Small intestine (tissue), 7 donors: ENCODE results near the gene HYLS1. TPM values are rescaled to one million over a fixed set of nuclear protein-coding genes. Genes with fewer than 3 reads are reported as not detected.

Source experiments
- DNase-seq, 2 donors: peaks; one replicate each; pipeline versions ENCODE4 v3.0.0 to v3.0.0-alpha.2; 2013
- FAIRE-seq: peaks from 2 replicates; lab custom pipeline; 2012; peaks lifted over from hg19 to GRCh38; lab: Jason Lieb, UNC
- H3K27ac ChIP-seq, 3 donors: one replicate each; pipeline ENCODE4 v1.5.1; 2013; ENCODE audit warnings: low read length in 2 of 3, mild to moderate bottlenecking in 2 of 3, control low read depth in 1 of 3, inconsistent platforms in 1 of 3, low read depth in 1 of 3, moderate library complexity in 1 of 3
- H3K27me3 ChIP-seq, 3 donors: one replicate each; pipeline ENCODE4 v1.6.1; 2013; ENCODE audit warnings: low read length in 3 of 3, inconsistent platforms in 1 of 3; ENCODE audit not compliant: control insufficient read depth in 3 of 3, insufficient read depth in 3 of 3
- H3K36me3 ChIP-seq, 3 donors: one replicate each; pipeline ENCODE4 v1.6.1; 2013; ENCODE audit warnings: low read length in 3 of 3, inconsistent platforms in 1 of 3, low read depth in 1 of 3, mild to moderate bottlenecking in 1 of 3, moderate library complexity in 1 of 3; ENCODE audit not compliant: control insufficient read depth in 3 of 3, insufficient read depth in 2 of 3
- H3K4me1 ChIP-seq, 3 donors: one replicate each; pipeline ENCODE4 v1.6.1; 2013; ENCODE audit warnings: low read length in 2 of 3, inconsistent platforms in 1 of 3, low read depth in 1 of 3, mild to moderate bottlenecking in 1 of 3, moderate library complexity in 1 of 3; ENCODE audit not compliant: control insufficient read depth in 3 of 3, insufficient read depth in 2 of 3
- H3K4me3 ChIP-seq, 3 donors: one replicate each; pipeline ENCODE4 v1.5.1; 2013; ENCODE audit warnings: low read length in 3 of 3, control low read depth in 1 of 3, inconsistent platforms in 1 of 3, low read depth in 1 of 3, mild to moderate bottlenecking in 1 of 3, moderate library complexity in 1 of 3
- H3K9me3 ChIP-seq, 2 donors: one replicate each; pipeline ENCODE4 v1.6.1; 2013; ENCODE audit warnings: low read depth in 1 of 2, low read length in 1 of 2; ENCODE audit not compliant: control insufficient read depth in 2 of 2, insufficient read depth in 1 of 2
- WGBS, 3 donors: extraction: QIAGEN DNeasy Blood & Tissue Kit; methylation state at CpG; one replicate each; pipeline ENCODE4 v1.1.7; 2013; 5-methylcytosine and 5-hydroxymethylcytosine counted together
- polyA plus RNA-seq, 4 donors: library from polyadenylated mRNA; stranded (reverse) in 3 of 4; unstranded in 1 of 4; fragments of 200-250 nt in 3 of 4; fragments of 120-200 nt in 1 of 4; gene quantifications; one replicate each; pipeline versions ENCODE4 v1.2.1 to v1.2.3, GENCODE V29; 2013
- donor health status: healthy with polysubstance abuse.
- donor health status: control.
- donor health status: control.
- donor health status: Bipolar disorder and iron deficiency.
- donor health status: healthy.

Gene HYLS1
- polyA plus RNA-seq, 4 donors: 4.3 to 7.4 (median 5.5) TPM

DNA sequence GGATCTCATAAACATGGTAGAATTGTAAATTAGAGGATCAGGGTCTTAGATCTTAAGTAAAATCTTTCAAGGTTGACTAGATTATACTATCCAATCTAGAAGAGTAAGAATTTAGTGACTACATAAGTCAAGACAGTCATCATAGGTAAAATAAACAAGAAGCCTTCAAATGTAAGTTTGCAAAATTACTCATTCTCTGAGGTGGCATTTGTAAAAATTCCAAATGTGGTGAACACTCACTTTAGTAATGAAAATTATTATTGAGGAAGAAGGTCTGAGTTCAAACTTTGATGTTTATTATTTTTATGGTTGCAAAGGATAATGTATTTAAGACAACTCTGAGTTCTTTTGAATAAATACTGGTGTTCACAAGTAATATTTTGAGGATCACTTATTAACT, 4.6 kb downstream of the HYLS1 start:
- H3K36me3 ChIP-seq: peaks cover 6 to 7% (median 7%) of the 10 kb centered on the region in 3 donors
- H3K27me3 ChIP-seq: no peaks in the 10 kb centered on the region
- no peak overlapping the region for H3K4me3 ChIP-seq
- peaks cover 0 to 11% (median 2%) of the 10 kb centered on the region in 3 donors for H3K4me1 ChIP-seq
- H3K9me3 ChIP-seq: no peaks in the 10 kb centered on the region
- FAIRE-seq (no peak), DNase-seq (no peak)
- no peak overlapping the region for H3K27ac ChIP-seq

DNA sequence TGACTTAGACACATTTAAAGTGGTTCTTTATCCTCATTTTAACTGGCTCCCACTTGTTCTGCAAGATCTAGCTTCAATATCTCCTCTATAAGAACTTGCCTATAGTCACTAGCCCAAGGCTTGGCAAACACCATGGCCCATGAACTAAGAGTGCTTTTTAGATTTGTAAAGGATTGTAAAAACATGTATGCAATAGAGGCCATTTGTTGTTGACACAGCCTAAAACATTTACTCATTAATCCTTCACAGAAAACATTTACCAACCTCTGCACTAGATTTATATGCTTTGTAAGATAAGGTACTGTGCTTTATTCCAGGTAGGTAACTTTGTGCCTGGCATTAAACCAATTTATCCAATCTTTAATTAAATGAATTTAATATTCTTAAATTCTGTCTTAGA, 5.5 kb downstream of the HYLS1 start:
- peak; percentile 16 to 34 for DNase-seq
- H3K27ac ChIP-seq: no peak overlapping the region

DNA sequence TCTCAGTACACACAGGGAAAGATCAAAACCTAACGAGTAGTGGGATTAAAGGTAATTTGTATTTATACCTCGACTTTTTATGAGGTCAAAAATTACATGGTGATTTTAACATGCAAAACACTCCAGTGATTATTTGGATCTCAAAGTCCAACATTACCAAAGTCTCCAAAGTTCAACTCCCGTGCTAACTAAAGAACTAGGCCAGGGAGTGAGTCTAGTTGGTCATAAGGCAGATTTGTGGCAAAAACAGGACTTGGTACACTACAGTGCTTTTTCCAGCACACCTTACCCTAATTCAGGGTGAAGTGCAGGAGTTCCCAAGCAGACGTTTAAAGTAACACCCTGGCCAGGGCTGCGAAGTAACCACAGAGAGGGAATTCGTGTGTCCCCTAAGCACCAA, 14.4 kb downstream of the HYLS1 start:
- peak overlapping the region in 1 of 3 donors; percentile 60 for H3K4me3 ChIP-seq

More for the DNA sequence above, 5.5 kb downstream of the HYLS1 start:
- no peak overlapping the region for H3K4me3 ChIP-seq
- FAIRE-seq: no peak
- H3K36me3 ChIP-seq: peaks cover 6 to 7% (median 7%) of the 10 kb centered on the region in 3 donors
- H3K27me3 ChIP-seq: no peaks in the 10 kb centered on the region
- H3K9me3 ChIP-seq: no peaks in the 10 kb centered on the region
- H3K4me1 ChIP-seq: peaks cover 0 to 11% (median 2%) of the 10 kb centered on the region in 3 donors

DNA sequence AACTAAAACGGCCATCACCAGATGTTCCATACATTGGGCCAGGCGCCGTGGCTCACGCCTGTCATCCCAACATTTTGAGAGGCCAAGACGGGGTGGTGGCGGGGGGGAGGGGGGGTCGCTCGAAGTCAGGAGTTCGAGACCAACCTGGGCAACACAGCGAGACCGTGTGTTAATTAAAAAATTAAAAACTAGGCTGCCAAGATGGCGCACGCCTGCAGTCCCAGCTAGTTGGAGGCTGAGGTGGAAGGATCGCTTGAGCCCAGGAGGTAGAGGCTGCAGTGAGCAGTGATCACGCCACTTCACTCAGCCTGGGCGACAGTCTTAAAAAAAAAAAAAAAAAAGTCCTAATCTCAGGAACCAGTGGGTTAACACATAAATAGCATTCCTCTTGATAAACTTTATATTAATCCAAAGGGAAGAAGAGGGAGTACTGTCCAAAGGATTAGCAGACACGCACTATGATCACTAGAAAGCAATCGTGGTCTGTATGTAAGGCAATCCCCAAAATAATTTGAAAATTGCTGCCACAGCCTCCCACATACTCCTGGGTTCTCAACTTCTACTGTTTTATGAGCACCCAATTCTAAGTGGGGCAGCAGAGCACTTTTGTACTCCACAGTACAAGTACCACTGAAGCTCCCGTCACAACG, 14.9 kb downstream of the HYLS1 start:
- Histone ChIP-seq H3K27me3 (peaks cover 2 to 14% (median 7%) of the 10 kb centered on the region in 3 donors), H3K9me3 (peaks cover 2 to 4% of the 10 kb centered on the region in 2 donors), H3K36me3 (peaks cover 2 to 6% (median 2%) of the 10 kb centered on the region in 3 donors), H3K4me3 (peak overlapping the region; percentile 49 to 70 (median 60)), H3K4me1 (peaks cover 8 to 13% (median 11%) of the 10 kb centered on the region in 3 donors), H3K27ac (peak overlapping the region; percentile 0 to 70 (median 64))
- 45 to 51% (median 45%) methylated on average over 20 of the region's 20 CpGs for WGBS, 3 donors
- DNase-seq (no peak), FAIRE-seq (no peak)

More for the DNA sequence above, 14.4 kb downstream of the HYLS1 start:
- FAIRE-seq (no peak), DNase-seq (no peak)
- Histone ChIP-seq H3K36me3 (peaks cover 2 to 6% (median 2%) of the 10 kb centered on the region in 3 donors), H3K27ac (no peak overlapping the region), H3K27me3 (peaks cover 2 to 14% (median 7%) of the 10 kb centered on the region in 3 donors), H3K9me3 (peaks cover 2 to 4% of the 10 kb centered on the region in 2 donors), H3K4me1 (peaks cover 8 to 13% (median 11%) of the 10 kb centered on the region in 3 donors)
- WGBS, 3 donors: 45 to 71% (median 61%) methylated on average over 6 of the region's 6 CpGs

DNA sequence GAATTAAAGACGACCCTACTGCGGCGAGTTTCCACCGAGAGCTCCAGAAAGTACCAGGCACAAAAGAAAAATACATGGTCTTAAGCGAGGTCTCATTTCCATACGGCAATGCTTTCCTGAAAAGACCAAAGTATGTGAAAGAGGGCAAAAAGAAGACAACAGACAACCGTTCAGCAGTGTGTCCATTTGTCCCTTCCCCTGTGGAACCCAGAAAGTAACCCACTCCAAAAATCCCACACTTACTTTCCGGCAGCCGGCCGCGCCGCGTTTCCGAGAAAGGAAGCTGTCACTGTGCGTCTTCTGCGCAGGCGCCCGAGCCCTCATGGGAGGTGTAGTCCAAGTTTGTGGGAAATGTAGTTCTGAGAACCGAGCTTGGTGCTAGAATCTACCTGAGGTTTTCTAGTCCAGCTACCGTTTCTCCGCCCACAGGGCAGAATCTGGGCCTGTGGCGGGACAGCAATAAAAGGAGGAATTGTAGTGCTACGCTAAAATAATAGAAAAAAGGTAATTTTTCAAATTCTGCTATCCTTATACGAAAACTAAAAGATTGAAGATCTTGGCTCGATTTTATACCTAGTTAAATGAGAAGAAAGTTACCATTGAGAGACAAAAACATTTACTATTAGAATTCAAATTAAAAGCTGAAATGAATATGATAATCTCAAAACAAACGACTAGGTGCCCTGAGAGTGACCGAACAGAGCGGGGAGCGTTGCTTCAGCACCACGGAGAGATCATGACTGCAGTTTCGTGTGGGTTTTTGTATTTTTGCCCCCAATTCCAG, 15.7 kb downstream of the HYLS1 start, which contains the start of gene PUS3:
PUS3 (minus strand) TSS at position 280 of the 784 bp plus-strand sequence. CDS start 6,922 bp downstream, outside the sequence.
- peaks cover 2 to 6% (median 2%) of the 10 kb centered on the region in 3 donors for H3K36me3 ChIP-seq
- peaks cover 2 to 4% of the 10 kb centered on the region in 2 donors for H3K9me3 ChIP-seq
- DNase-seq: peak; percentile 89 to 94
- H3K4me3 ChIP-seq: peak within 1 kb of the TSS; percentile 49 to 70 (median 60)
- no peak for FAIRE-seq
- H3K27me3 ChIP-seq: peaks cover 2 to 14% (median 7%) of the 10 kb centered on the region in 3 donors
- peaks cover 8 to 13% (median 11%) of the 10 kb centered on the region in 3 donors for H3K4me1 ChIP-seq
- WGBS, 3 donors: 2 to 3% (median 2%) methylated on average over 31 of the region's 31 CpGs
- H3K27ac ChIP-seq: peak within 1 kb of the TSS; percentile 0 to 70 (median 64)

DNA sequence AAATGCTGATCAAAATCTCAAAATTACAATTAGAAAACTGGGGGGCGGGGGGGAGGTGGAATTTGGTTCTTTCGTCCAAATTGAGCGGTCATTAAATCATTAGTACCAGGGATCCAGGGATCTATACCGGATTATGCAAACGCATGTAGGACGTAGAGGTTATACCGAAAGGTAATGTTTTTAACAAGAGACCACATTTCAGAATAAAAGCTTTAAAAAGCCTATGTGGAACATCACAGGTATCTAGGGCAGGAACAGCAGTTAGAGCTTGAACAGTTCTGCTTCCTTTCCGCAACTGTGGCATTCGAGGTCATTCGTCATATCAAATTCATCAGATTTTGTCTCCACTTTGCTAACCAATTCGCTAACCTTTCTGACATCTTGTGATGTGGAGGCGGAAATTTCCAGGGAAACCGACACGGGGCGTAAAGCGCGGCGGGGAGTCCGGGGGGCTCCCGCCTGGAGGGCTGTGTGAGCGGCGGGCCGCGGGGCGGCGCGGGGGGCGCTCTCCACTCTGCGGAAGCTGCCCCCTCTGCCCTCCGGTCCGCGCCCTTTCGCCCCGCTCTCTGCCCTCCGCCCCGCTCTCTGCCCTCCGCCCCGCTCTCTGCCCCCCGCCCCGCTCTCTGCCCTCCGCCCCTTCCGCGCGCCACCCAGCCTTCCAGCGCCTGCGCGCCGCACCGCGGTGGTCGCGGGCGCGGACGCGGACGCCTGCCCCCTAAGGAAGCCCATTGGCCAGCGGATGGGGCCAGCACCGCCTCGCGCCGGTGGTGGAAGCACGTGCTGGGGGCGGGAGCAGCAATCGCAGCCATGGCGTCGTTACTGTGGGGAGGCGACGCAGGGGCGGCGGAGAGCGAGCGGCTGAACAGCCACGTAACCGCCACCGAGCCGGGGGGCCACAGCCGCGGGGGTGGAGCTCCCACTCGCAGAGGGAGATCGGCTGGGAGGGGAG, 16.5 kb downstream of the HYLS1 start, which contains the start of gene DDX25:
DDX25 (plus strand) TSS at position 798 of the 949 bp plus-strand sequence; CDS start at position 808, 10 bp downstream.
- WGBS, 3 donors: 4 to 19% (median 16%) methylated on average over 60 to 81 of the region's 81 CpGs
- FAIRE-seq (no peak), DNase-seq (peak in 1 of 2 donors; percentile 38)
- peaks cover 2 to 4% of the 10 kb centered on the region in 2 donors for H3K9me3 ChIP-seq
- peaks cover 2 to 6% (median 2%) of the 10 kb centered on the region in 3 donors for H3K36me3 ChIP-seq
- peaks cover 8 to 13% (median 11%) of the 10 kb centered on the region in 3 donors for H3K4me1 ChIP-seq
- H3K27me3 ChIP-seq: peaks cover 2 to 14% (median 7%) of the 10 kb centered on the region in 3 donors
- H3K4me3 ChIP-seq: peak within 1 kb of the TSS; percentile 4 to 70 (median 21)
- no peak within 1 kb of the TSS for H3K27ac ChIP-seq

DNA sequence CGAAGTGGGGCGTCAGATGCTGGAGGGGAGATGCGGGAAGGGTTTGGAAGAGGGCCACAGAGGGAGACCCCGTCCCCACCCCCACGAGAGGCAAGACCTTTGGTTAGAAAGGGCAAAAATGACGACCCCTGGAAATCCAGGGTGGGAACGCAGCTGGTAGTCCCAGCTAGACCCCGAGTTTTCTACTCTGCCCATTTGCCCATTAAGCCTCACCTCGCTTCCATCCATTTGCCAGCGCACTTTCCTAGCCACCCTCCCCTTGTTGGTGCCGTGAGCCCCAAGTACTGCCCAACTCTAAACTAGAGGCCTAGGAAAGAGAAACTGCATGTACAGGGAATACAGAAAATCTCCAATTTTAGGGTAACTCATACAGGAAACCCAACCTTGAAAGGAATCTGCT, 17.2 kb downstream of the HYLS1 start:
- DNase-seq (no peak), FAIRE-seq (no peak)
- Histone ChIP-seq H3K4me3 (no peak overlapping the region), H3K9me3 (peaks cover 2 to 4% of the 10 kb centered on the region in 2 donors), H3K4me1 (peaks cover 8 to 13% (median 8%) of the 10 kb centered on the region in 3 donors), H3K27ac (no peak overlapping the region), H3K27me3 (peaks cover 2 to 14% (median 7%) of the 10 kb centered on the region in 3 donors), H3K36me3 (peaks cover 2 to 4% (median 2%) of the 10 kb centered on the region in 3 donors)
- 47 to 63% (median 53%) methylated on average over 10 to 11 of the region's 11 CpGs for WGBS, 3 donors
